ENCODE results near the gene SNED1.

The SNED1 gene

GRCh38 chr2:240988146-240988545, 10.3 kb upstream of the SNED1 start:
- DNase-seq (ENCODE audit: low read depth) = no peak
- H3K4me3 ChIP-seq (ENCODE audit: low read length) = no peak overlapping the region
- no peak for TF ChIP-seq CTCF (conservative IDR thresholded peaks at IDR 0.05; ENCODE audit: low read depth, low read length)

- H3K4me3 ChIP-seq (ENCODE audit: low read length) = no peak overlapping the region
- DNase-seq (ENCODE audit: low read depth) = no peak
- TF ChIP-seq CTCF (conservative IDR thresholded peaks at IDR 0.05; ENCODE audit: low read depth, low read length) = no peak
These were observed 9.7 kb upstream of the SNED1 start for GRCh38 chr2:240988571-240989271.

GRCh38 chr2:240989451-240990265, 8.8 kb upstream of the SNED1 start:
- peak; percentile 60 for TF ChIP-seq CTCF (conservative IDR thresholded peaks at IDR 0.05; ENCODE audit: low read depth, low read length)

GRCh38 chr2:240990266-240990529, 8.2 kb upstream of the SNED1 start:
- TF ChIP-seq CTCF (conservative IDR thresholded peaks at IDR 0.05; ENCODE audit: low read depth, low read length) = no peak

More at GRCh38 chr2:240989451-240990265, 8.8 kb upstream of the SNED1 start:
- no peak for DNase-seq (ENCODE audit: low read depth)
- H3K4me3 ChIP-seq (ENCODE audit: low read length) = no peak overlapping the region

GRCh38 chr2:240990726-240991377, 7.6 kb upstream of the SNED1 start:
- no peak for TF ChIP-seq CTCF (conservative IDR thresholded peaks at IDR 0.05; ENCODE audit: low read depth, low read length)
- no peak for DNase-seq (ENCODE audit: low read depth)
- no peak overlapping the region for H3K4me3 ChIP-seq (ENCODE audit: low read length)

More at GRCh38 chr2:240990266-240990529, 8.2 kb upstream of the SNED1 start:
- no peak overlapping the region for H3K4me3 ChIP-seq (ENCODE audit: low read length)
- DNase-seq (ENCODE audit: low read depth) = no peak

GRCh38 chr2:240991378-240992263, 6.8 kb upstream of the SNED1 start:
- DNase-seq (ENCODE audit: low read depth) = peak; percentile 76
- no peak overlapping the region for H3K4me3 ChIP-seq (ENCODE audit: low read length)
- no peak for TF ChIP-seq CTCF (conservative IDR thresholded peaks at IDR 0.05; ENCODE audit: low read depth, low read length)
